ENCODE measurements around the gene SYTL2.

DNA sequence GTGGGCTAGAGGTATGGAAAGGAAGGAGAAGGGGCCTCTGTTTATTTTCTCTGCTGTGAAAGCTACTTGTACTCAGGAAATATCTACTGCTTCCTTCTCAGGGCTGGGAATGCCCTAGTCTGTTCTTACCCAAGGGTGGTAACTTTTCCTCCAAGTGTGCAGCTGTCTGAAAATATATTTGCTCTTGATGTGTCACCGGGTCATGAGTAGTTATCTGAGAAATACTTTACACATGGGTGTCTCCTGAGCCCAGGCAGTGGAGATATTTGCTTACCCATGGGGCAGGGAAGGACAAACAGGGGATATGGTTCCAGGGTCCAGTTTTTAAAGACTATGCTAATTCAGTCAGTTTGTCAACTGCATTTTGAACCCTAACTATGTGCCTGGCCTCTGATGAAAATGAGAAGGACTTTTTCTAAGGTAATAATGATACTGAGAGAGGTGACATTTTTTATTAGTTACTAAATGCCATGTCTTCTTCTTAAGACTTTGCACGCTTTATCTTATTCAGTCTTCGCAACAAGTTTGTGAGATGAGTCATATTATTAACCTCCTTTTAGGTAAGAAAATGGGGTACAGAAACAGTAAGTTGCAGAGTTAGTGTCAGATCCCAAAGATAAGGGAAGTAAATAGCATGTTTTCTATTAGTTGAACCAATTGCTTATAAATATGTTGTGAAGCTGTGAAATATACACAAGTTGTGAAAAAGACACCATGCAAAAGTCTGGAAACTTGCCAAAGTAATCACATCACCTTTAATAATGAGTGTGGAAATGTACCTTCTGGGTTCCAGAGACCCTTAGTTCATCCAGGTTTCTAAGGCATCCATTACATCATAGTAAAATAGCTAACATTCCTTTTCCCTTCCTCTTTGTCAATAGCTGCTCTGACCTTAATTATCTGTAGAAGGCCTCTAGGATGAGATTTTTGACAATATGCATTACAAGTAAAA lies 22.9 kb downstream of the SYTL2 start:
- TF ChIP-seq, protein P1, sequence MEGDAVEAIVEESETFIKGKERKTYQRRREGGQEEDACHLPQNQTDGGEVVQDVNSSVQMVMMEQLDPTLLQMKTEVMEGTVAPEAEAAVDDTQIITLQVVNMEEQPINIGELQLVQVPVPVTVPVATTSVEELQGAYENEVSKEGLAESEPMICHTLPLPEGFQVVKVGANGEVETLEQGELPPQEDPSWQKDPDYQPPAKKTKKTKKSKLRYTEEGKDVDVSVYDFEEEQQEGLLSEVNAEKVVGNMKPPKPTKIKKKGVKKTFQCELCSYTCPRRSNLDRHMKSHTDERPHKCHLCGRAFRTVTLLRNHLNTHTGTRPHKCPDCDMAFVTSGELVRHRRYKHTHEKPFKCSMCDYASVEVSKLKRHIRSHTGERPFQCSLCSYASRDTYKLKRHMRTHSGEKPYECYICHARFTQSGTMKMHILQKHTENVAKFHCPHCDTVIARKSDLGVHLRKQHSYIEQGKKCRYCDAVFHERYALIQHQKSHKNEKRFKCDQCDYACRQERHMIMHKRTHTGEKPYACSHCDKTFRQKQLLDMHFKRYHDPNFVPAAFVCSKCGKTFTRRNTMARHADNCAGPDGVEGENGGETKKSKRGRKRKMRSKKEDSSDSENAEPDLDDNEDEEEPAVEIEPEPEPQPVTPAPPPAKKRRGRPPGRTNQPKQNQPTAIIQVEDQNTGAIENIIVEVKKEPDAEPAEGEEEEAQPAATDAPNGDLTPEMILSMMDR (conservative IDR thresholded peaks at IDR 0.05; ENCODE audit: low read depth, low read length): no peak
- TF ChIP-seq EZH2 (IDR thresholded peaks at IDR 0.05; ENCODE audit: borderline replicate concordance, low read depth, low read length, poor library complexity, severe bottlenecking): no peak
